ENCODE measurements around the gene PCSK2.

Gene PCSK2

DNA sequence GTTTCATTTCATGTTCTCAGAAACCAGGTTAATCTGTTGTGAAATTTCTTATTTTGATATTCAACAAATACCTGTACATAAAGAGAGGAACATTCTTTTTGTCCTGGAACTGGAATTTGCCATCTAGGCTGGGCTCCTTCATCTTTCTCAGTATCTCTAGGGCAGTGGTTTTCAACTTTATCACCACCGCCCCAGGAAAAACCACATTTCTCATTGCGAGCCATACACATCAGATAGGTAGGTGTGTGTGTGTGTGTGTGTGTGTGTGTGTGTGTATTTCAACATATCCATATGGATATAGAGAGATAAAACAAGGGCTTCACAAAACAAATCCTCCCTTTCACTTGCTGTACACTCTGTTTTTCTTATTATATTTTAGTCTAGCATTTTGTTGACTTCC is 280.2 kb downstream of the PCSK2 start:
- Histone ChIP-seq H3K27ac (ENCODE audit: low read depth in 2 of 2, low read length in 2 of 2) (no peak overlapping the region), H3K27me3 (ENCODE audit: control insufficient read depth in 2 of 2, insufficient read depth in 2 of 2, low read length in 2 of 2) (no peaks in the 10 kb centered on the region), H3K4me3 (ENCODE audit: low read length in 2 of 2) (no peak overlapping the region), H3K9me3 (ENCODE audit: control insufficient read depth in 2 of 2, low read length in 2 of 2) (no peaks in the 10 kb centered on the region), H3K9ac (ENCODE audit: low read depth in 1 of 2, low read length in 2 of 2) (no peak overlapping the region), H3K36me3 (ENCODE audit: control insufficient read depth in 2 of 2, insufficient read depth in 2 of 2, low read length in 2 of 2) (no peaks in the 10 kb centered on the region), H3K4me1 (ENCODE audit: control insufficient read depth in 2 of 2, insufficient read depth in 2 of 2, low read length in 2 of 2) (peaks cover 7 to 8% of the 10 kb centered on the region in 2 donors)

DNA sequence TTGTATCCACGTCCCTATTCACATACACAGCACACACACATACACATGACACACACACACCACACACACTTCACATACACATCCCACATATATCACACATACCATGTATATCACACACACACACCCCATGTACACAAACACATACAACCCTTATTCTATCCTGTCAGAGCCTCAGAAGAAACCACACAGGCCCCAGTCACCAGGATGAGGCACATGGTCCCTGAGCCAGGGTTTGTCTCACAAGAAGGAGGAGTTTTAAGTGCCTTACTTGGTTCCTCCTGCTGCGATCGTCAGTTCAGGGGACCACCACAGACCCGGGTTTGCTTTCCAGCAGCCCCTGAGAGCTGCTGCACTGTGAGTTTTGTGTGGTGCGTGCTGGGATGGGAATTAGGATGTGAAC is 280.7 kb downstream of the PCSK2 start:
- Histone ChIP-seq H3K4me3 (ENCODE audit: low read length in 2 of 2) (no peak overlapping the region), H3K36me3 (ENCODE audit: control insufficient read depth in 2 of 2, insufficient read depth in 2 of 2, low read length in 2 of 2) (no peaks in the 10 kb centered on the region)

DNA sequence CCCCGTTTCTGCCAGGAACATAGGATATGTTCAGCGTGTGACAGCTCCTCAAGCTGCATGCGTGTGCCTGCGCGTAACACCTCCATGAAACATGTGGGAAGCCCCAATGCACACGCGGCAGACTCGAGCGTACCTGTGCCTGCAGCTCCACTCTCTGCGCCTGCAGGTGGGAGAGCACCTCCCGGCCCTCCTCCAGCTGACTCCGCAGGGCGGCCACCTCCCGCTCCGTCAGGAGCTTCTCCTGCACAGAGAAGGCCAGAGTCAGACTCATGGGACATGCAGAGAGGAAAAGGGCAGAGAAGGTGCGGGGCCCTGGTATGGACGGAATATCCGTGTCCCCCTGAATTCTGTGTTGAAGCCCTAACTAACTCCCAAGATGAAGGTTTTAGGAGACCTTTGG is 281.9 kb downstream of the PCSK2 start:
- Histone ChIP-seq H3K36me3 (ENCODE audit: control insufficient read depth in 2 of 2, insufficient read depth in 2 of 2, low read length in 2 of 2) (no peaks in the 10 kb centered on the region), H3K27ac (ENCODE audit: low read depth in 2 of 2, low read length in 2 of 2) (no peak overlapping the region), H3K27me3 (ENCODE audit: control insufficient read depth in 2 of 2, insufficient read depth in 2 of 2, low read length in 2 of 2) (no peaks in the 10 kb centered on the region), H3K9ac (ENCODE audit: low read depth in 1 of 2, low read length in 2 of 2) (no peak overlapping the region), H3K4me1 (ENCODE audit: control insufficient read depth in 2 of 2, insufficient read depth in 2 of 2, low read length in 2 of 2) (peaks cover 7 to 8% of the 10 kb centered on the region in 2 donors), H3K9me3 (ENCODE audit: control insufficient read depth in 2 of 2, low read length in 2 of 2) (no peaks in the 10 kb centered on the region), H3K4me3 (ENCODE audit: low read length in 2 of 2) (no peak overlapping the region)

More for the DNA sequence above, 280.7 kb downstream of the PCSK2 start:
- H3K9me3 ChIP-seq (ENCODE audit: control insufficient read depth in 2 of 2, low read length in 2 of 2) = no peaks in the 10 kb centered on the region
- no peak overlapping the region for H3K9ac ChIP-seq (ENCODE audit: low read depth in 1 of 2, low read length in 2 of 2)
- peaks cover 7 to 8% of the 10 kb centered on the region in 2 donors for H3K4me1 ChIP-seq (ENCODE audit: control insufficient read depth in 2 of 2, insufficient read depth in 2 of 2, low read length in 2 of 2)
- no peaks in the 10 kb centered on the region for H3K27me3 ChIP-seq (ENCODE audit: control insufficient read depth in 2 of 2, insufficient read depth in 2 of 2, low read length in 2 of 2)
- H3K27ac ChIP-seq (ENCODE audit: low read depth in 2 of 2, low read length in 2 of 2) = no peak overlapping the region

DNA sequence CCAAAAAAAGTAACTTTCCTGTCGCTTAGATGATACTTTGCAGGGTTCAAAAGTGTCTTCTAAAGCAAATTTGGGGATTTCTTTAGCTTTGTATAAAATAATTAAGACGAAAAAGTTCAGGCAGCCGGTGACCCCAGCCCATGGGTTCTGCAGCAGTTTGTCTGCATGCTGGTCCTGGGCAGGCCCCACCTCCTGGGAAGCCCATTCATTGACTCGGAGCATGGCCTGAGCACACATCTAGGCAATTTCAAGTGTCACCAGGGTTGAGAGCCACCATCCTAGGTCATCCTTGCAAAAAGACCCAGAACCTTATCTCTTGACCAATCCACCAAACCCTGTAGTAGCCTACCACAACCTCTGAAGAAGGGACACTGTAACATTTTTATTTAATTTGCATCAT is 283.7 kb downstream of the PCSK2 start:
- Histone ChIP-seq H3K9ac (ENCODE audit: low read depth in 1 of 2, low read length in 2 of 2) (no peak overlapping the region), H3K9me3 (ENCODE audit: control insufficient read depth in 2 of 2, low read length in 2 of 2) (no peaks in the 10 kb centered on the region), H3K4me3 (ENCODE audit: low read length in 2 of 2) (no peak overlapping the region), H3K27me3 (ENCODE audit: control insufficient read depth in 2 of 2, insufficient read depth in 2 of 2, low read length in 2 of 2) (no peaks in the 10 kb centered on the region), H3K27ac (ENCODE audit: low read depth in 2 of 2, low read length in 2 of 2) (no peak overlapping the region), H3K36me3 (ENCODE audit: control insufficient read depth in 2 of 2, insufficient read depth in 2 of 2, low read length in 2 of 2) (no peaks in the 10 kb centered on the region), H3K4me1 (ENCODE audit: control insufficient read depth in 2 of 2, insufficient read depth in 2 of 2, low read length in 2 of 2) (peaks cover 1% of the 10 kb centered on the region in 2 donors)

DNA sequence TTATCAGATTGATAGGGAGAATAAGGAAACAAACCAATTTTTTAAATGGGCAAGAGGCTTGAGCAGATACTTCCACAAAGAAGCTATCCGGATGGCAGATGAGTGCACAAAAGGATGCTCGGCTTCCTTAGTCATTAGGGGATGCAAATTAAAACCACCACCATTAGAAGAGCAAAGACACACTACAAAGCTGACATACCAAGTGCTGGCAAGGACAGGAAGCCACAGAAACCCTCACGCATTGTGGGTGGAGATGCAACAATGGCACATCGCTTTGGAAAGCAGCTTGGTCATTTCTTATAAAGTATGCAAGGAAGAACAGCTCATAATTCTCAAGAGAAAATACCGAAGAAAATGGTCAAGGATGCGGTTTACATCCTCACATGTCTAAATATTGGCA is 284.6 kb downstream of the PCSK2 start:
- Histone ChIP-seq H3K36me3 (ENCODE audit: control insufficient read depth in 2 of 2, insufficient read depth in 2 of 2, low read length in 2 of 2) (no peaks in the 10 kb centered on the region), H3K9me3 (ENCODE audit: control insufficient read depth in 2 of 2, low read length in 2 of 2) (no peaks in the 10 kb centered on the region), H3K27me3 (ENCODE audit: control insufficient read depth in 2 of 2, insufficient read depth in 2 of 2, low read length in 2 of 2) (no peaks in the 10 kb centered on the region), H3K4me1 (ENCODE audit: control insufficient read depth in 2 of 2, insufficient read depth in 2 of 2, low read length in 2 of 2) (no peaks in the 10 kb centered on the region), H3K27ac (ENCODE audit: low read depth in 2 of 2, low read length in 2 of 2) (no peak overlapping the region), H3K9ac (ENCODE audit: low read depth in 1 of 2, low read length in 2 of 2) (no peak overlapping the region), H3K4me3 (ENCODE audit: low read length in 2 of 2) (no peak overlapping the region)

DNA sequence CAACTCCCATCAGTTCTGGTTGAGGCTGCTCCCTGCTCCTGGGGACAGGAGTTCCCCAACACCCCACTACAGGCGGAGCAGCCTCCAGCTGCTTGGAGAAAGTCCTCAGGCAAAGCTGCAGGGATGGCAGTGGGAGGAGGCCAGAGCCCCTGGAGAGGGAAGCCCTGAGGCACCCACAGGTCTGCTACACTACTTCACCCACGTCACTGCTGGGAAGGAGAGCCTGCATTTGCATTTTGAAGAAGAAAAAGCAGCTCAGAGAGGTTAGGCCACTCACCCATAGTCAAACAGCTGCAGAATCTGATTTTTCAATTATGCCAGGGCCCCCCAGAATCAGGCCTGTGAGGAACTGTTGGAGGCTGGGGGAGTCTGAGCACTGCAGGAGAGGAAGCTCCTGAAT is 287.1 kb downstream of the PCSK2 start:
- no peaks in the 10 kb centered on the region for H3K9me3 ChIP-seq (ENCODE audit: control insufficient read depth in 2 of 2, low read length in 2 of 2)
- no peak overlapping the region for H3K4me3 ChIP-seq (ENCODE audit: low read length in 2 of 2)
- no peak overlapping the region for H3K9ac ChIP-seq (ENCODE audit: low read depth in 1 of 2, low read length in 2 of 2)
- H3K4me1 ChIP-seq (ENCODE audit: control insufficient read depth in 2 of 2, insufficient read depth in 2 of 2, low read length in 2 of 2) = no peaks in the 10 kb centered on the region
- no peaks in the 10 kb centered on the region for H3K27me3 ChIP-seq (ENCODE audit: control insufficient read depth in 2 of 2, insufficient read depth in 2 of 2, low read length in 2 of 2)
- no peak overlapping the region for H3K27ac ChIP-seq (ENCODE audit: low read depth in 2 of 2, low read length in 2 of 2)
- no peaks in the 10 kb centered on the region for H3K36me3 ChIP-seq (ENCODE audit: control insufficient read depth in 2 of 2, insufficient read depth in 2 of 2, low read length in 2 of 2)

DNA sequence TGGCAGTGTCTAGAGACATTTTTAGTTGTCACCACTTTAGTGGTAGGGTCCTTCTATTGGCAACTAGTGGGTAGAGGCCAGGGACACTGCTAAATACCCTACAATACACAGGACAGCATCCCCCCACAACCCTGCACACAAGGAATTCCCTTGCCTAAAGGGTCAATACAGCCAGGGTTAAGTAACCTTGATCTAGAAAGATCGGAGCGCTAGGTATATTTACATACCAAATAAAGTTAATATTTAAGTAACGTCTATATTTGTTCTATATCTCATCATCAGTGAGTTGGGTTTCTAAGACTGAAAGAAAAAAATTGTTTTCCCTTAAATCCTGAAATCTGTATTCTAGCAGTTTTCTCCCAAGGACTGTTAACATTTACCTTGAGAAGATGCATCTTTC is 288.2 kb downstream of the PCSK2 start:
- Histone ChIP-seq H3K27me3 (ENCODE audit: control insufficient read depth in 2 of 2, insufficient read depth in 2 of 2, low read length in 2 of 2) (no peaks in the 10 kb centered on the region), H3K27ac (ENCODE audit: low read depth in 2 of 2, low read length in 2 of 2) (no peak overlapping the region)

DNA sequence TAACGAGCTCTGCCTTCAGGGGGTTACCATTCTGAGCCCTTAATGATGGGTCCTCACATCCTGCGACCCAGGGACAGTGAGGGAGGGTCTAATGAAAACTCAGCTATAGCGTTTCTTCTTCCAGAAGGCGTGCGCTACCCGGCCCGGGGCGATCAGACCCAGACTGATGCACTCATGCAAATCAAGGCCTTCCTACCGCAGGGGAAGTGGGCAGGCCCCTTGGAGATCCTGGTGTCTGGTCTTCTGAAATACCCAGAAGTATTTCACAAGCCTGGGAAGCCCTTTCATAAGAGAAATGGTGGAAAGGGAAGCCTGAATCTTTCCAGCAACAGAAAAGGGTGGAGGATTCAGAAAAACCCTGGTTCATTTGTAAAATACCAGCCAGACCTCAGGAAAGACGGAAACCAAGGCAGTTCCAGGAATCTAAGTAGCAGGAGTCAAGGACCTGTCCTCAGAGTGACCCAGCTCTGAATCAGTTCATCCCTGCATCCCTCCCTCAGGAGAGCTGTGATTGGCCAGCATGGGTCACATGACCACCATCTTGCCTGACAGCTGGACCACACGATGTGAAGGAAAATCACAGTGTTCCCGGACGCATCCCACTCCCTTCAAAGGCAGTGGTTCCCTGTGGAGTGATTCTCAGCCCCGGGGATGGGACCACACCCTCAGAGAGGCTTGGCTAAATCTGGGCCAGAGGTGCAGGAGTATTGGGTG is 291.7 kb downstream of the PCSK2 start:
- Histone ChIP-seq H3K36me3 (ENCODE audit: control insufficient read depth in 2 of 2, insufficient read depth in 2 of 2, low read length in 2 of 2) (no peaks in the 10 kb centered on the region), H3K9me3 (ENCODE audit: control insufficient read depth in 2 of 2, low read length in 2 of 2) (no peaks in the 10 kb centered on the region), H3K9ac (ENCODE audit: low read depth in 1 of 2, low read length in 2 of 2) (no peak overlapping the region), H3K27ac (ENCODE audit: low read depth in 2 of 2, low read length in 2 of 2) (no peak overlapping the region), H3K4me3 (ENCODE audit: low read length in 2 of 2) (no peak overlapping the region), H3K27me3 (ENCODE audit: control insufficient read depth in 2 of 2, insufficient read depth in 2 of 2, low read length in 2 of 2) (no peaks in the 10 kb centered on the region), H3K4me1 (ENCODE audit: control insufficient read depth in 2 of 2, insufficient read depth in 2 of 2, low read length in 2 of 2) (no peaks in the 10 kb centered on the region)

More for the DNA sequence above, 288.2 kb downstream of the PCSK2 start:
- Histone ChIP-seq H3K36me3 (ENCODE audit: control insufficient read depth in 2 of 2, insufficient read depth in 2 of 2, low read length in 2 of 2) (no peaks in the 10 kb centered on the region), H3K9me3 (ENCODE audit: control insufficient read depth in 2 of 2, low read length in 2 of 2) (no peaks in the 10 kb centered on the region), H3K4me3 (ENCODE audit: low read length in 2 of 2) (no peak overlapping the region), H3K9ac (ENCODE audit: low read depth in 1 of 2, low read length in 2 of 2) (no peak overlapping the region), H3K4me1 (ENCODE audit: control insufficient read depth in 2 of 2, insufficient read depth in 2 of 2, low read length in 2 of 2) (no peaks in the 10 kb centered on the region)

DNA sequence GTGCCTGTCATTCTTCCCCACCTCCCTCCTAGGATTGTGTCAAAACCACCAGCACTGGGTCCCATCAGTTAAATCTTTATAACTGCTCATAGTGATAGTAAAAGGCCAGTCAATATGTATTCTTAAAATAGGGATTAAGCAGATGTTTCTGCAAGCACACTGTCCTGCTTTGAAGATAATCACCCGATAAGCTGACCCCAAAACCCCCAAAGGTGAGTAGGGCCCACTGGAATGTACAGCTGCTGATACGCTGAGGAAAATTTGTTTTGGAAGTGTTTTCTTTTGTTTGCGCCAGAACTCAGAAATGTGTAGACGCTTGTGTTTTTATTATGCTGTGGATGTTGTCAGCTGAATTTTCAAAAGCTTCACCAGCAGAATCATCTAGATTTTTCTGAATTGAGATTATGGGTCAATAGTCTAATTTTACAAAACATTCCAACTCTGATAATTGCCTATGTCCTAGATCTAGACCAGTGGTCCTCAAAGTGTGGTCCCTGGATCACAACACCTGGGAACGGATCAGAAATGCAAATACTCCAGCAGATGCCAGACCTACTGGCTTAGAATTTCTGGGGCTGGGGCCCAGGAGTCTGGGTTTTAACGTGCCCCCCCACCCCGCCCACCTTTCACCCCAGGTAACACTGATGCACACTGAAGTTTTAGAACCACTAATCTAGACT is 292.9 kb downstream of the PCSK2 start:
- no peaks in the 10 kb centered on the region for H3K27me3 ChIP-seq (ENCODE audit: control insufficient read depth in 2 of 2, insufficient read depth in 2 of 2, low read length in 2 of 2)
- H3K9me3 ChIP-seq (ENCODE audit: control insufficient read depth in 2 of 2, low read length in 2 of 2) = no peaks in the 10 kb centered on the region
- H3K4me1 ChIP-seq (ENCODE audit: control insufficient read depth in 2 of 2, insufficient read depth in 2 of 2, low read length in 2 of 2) = no peaks in the 10 kb centered on the region
- H3K4me3 ChIP-seq (ENCODE audit: low read length in 2 of 2) = no peak overlapping the region
- H3K9ac ChIP-seq (ENCODE audit: low read depth in 1 of 2, low read length in 2 of 2) = no peak overlapping the region
- H3K27ac ChIP-seq (ENCODE audit: low read depth in 2 of 2, low read length in 2 of 2) = no peak overlapping the region
- no peaks in the 10 kb centered on the region for H3K36me3 ChIP-seq (ENCODE audit: control insufficient read depth in 2 of 2, insufficient read depth in 2 of 2, low read length in 2 of 2)

DNA sequence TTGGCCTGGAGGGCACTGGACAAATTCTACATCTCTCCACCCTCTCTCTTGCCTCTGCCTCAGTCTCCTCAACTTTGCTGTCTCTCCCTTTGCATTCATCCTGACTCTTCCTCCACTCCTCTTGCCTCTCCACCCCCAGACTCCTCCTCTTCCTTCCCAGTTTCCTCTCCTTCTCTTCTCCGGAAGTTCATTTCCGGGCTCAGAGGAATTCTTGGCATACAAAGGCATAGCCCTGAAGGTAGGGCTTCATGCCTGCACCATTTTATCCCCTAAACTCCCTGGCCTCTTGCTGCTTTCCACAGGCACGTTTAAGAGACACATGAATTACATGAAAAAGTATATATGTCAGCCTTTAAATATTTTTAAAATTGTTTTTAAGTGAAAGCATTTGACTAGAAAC is 293.7 kb downstream of the PCSK2 start:
- Histone ChIP-seq H3K27me3 (ENCODE audit: control insufficient read depth in 2 of 2, insufficient read depth in 2 of 2, low read length in 2 of 2) (no peaks in the 10 kb centered on the region), H3K4me3 (ENCODE audit: low read length in 2 of 2) (no peak overlapping the region), H3K9ac (ENCODE audit: low read depth in 1 of 2, low read length in 2 of 2) (no peak overlapping the region), H3K4me1 (ENCODE audit: control insufficient read depth in 2 of 2, insufficient read depth in 2 of 2, low read length in 2 of 2) (no peaks in the 10 kb centered on the region), H3K27ac (ENCODE audit: low read depth in 2 of 2, low read length in 2 of 2) (no peak overlapping the region), H3K9me3 (ENCODE audit: control insufficient read depth in 2 of 2, low read length in 2 of 2) (no peaks in the 10 kb centered on the region), H3K36me3 (ENCODE audit: control insufficient read depth in 2 of 2, insufficient read depth in 2 of 2, low read length in 2 of 2) (no peaks in the 10 kb centered on the region)
